Brain (organoid and tissue), 1 donor: ENCODE measurements around the gene LARGE2. TPM values are rescaled to one million over a fixed set of nuclear protein-coding genes. Genes with fewer than 3 reads are reported as not detected.

Source experiments
- polyA plus RNA-seq: library from polyadenylated mRNA; stranded (reverse); fragments of 350-450 nt; fragmentation: Illumina TruSeq; extraction: RNeasy Lipid Tissue Mini Kit (QIAGEN cat#74804); gene quantifications from one replicate; pipeline ENCODE4 v1.2.3, GENCODE V29; 2015; ENCODE audit warnings: low read depth, low replicate concordance; ENCODE audit not compliant: insufficient read depth

Gene LARGE2
- polyA plus RNA-seq, 1 donor from 2014 or later = 1.2 TPM

Other genes starting within 250 kb of the LARGE2 start
- 7.7 TPM for gene SLC35C1, start 117.5 kb upstream of the LARGE2 start, polyA plus RNA-seq
- gene CRY2, start 75.2 kb upstream of the LARGE2 start, polyA plus RNA-seq = 18.2 TPM
- gene MAPK8IP1, start 37.0 kb upstream of the LARGE2 start, polyA plus RNA-seq = 180 TPM
- 0.49 TPM for gene FREY1, start 15.4 kb upstream of the LARGE2 start, polyA plus RNA-seq
- gene PEX16, start 4.8 kb upstream of the LARGE2 start, polyA plus RNA-seq = 37.4 TPM
- 23.7 TPM for gene PHF21A, start 198.8 kb downstream of the LARGE2 start, polyA plus RNA-seq